GM12878 (cell line): ENCODE results near the gene ARSA. TPM values are rescaled to one million over a fixed set of nuclear protein-coding genes. Genes with fewer than 3 reads are reported as not detected.

ENCODE experiments used
- ATAC-seq: fragments of 200-7000 bp; cut with Tn5 transposase; 3 replicates; pipeline ENCODE4 v1.9.1; 2020; ENCODE audit warnings: mild to moderate bottlenecking, moderate library complexity
- BruUV-seq: library from RNA; stranded (reverse); fragments of 400-500 nt; replicated peaks from 2 replicates; lab custom pipeline; 2021; lab: Mats Ljungman, UMichigan
- CTCF ChIA-PET: fragments of 300-600 bp; sonication (Branson Sonifier 250); formaldehyde crosslinking; extraction: SDS; loops from one replicate; lab custom pipeline; 2021; ENCODE audit warnings: inconsistent platforms; lab: Yijun Ruan, JAX
- POLR2A ChIA-PET: fragments of 350-600 bp; formaldehyde crosslinking; extraction: SDS; loops from one replicate; lab custom pipeline; 2021; ENCODE audit warnings: inconsistent platforms; lab: Charles Lee
- RAD21 ChIA-PET: fragments of 300-600 bp; sonication (Branson Sonifier 250); formaldehyde crosslinking; loops from one replicate; lab custom pipeline; 2023; ENCODE audit warnings: antibody characterized with exemption; ENCODE audit not compliant: unreplicated experiment; lab: Charles Lee
- SMC1A ChIA-PET: fragments of 300-600 bp; sonication (Branson Sonifier 250); formaldehyde crosslinking; loops from one replicate; lab custom pipeline; 2023; ENCODE audit not compliant: unreplicated experiment, uncharacterized antibody; lab: Charles Lee
- DNase-seq: peaks from one replicate; pipeline ENCODE4 v3.0.0-alpha.2; 2011; ENCODE audit warnings: low read depth, low spot score
- FAIRE-seq: peaks from 3 replicates; lab custom pipeline; 2011; peaks lifted over from hg19 to GRCh38; lab: Jason Lieb, UNC
- H2AFZ ChIP-seq: 2 replicates; pipeline ENCODE4 v1.6.0; 2011; ENCODE audit warnings: low read depth, low read length, control low read depth; ENCODE audit not compliant: control insufficient read depth
- H3K27ac ChIP-seq: 2 replicates; pipeline ENCODE4 v1.5.1; 2011; ENCODE audit warnings: control low read depth; ENCODE audit not compliant: control insufficient read depth, insufficient read depth
- H3K27me3 ChIP-seq, 2 experiments: replicated peaks in 1 of 2; 2 replicates each; pipeline versions ENCODE4 v1.6.0 to v1.6.1; 2011; ENCODE audit warnings: low read length in 1 of 2; ENCODE audit not compliant: control insufficient read depth in 2 of 2, insufficient read depth in 2 of 2
- H3K36me3 ChIP-seq, 2 experiments: 2 replicates each; pipeline ENCODE4 v1.5.1; 2011; ENCODE audit warnings: low read length in 1 of 2; ENCODE audit not compliant: control insufficient read depth in 2 of 2, insufficient read depth in 2 of 2
- H3K4me1 ChIP-seq: 2 replicates; pipeline ENCODE4 v1.6.1; 2011; ENCODE audit warnings: mild to moderate bottlenecking, low read length, moderate library complexity, mixed read lengths; ENCODE audit not compliant: control insufficient read depth, insufficient read depth
- H3K4me2 ChIP-seq: 2 replicates; pipeline ENCODE4 v1.6.0; 2011; ENCODE audit warnings: control low read depth; ENCODE audit not compliant: control insufficient read depth, insufficient read depth
- H3K4me3 ChIP-seq: fragments of 200-600 bp; sonication (generic); 2 replicates; pipeline ENCODE4 v1.5.1; 2016
- H3K79me2 ChIP-seq: 2 replicates; pipeline ENCODE4 v1.6.0; 2011; ENCODE audit warnings: low read length; ENCODE audit not compliant: control insufficient read depth, insufficient read depth
- H3K9ac ChIP-seq: 2 replicates; pipeline ENCODE4 v1.8.0; 2011; ENCODE audit warnings: low read length, control low read depth, mixed read lengths; ENCODE audit not compliant: control insufficient read depth, insufficient read depth
- H3K9me3 ChIP-seq: replicated peaks from 3 replicates; pipeline ENCODE4 v1.5.1; 2011; ENCODE audit warnings: mild to moderate bottlenecking, low read length; ENCODE audit not compliant: control insufficient read depth, insufficient read depth
- H4K20me1 ChIP-seq: 2 replicates; pipeline ENCODE4 v1.6.0; 2011; ENCODE audit not compliant: control insufficient read depth, insufficient read depth
- ATF2 ChIP-seq: IDR thresholded peaks from 2 replicates; pipeline ENCODE4 v1.6.1; 2012; ENCODE audit warnings: low read length, inconsistent platforms
- CREM ChIP-seq: IDR thresholded peaks from 2 replicates; pipeline ENCODE4 v1.6.1; 2014; ENCODE audit warnings: antibody characterized with exemption, low read depth
- FOS ChIP-seq: IDR thresholded peaks from 3 replicates; pipeline ENCODE4 v1.6.1; 2011; ENCODE audit warnings: borderline replicate concordance; ENCODE audit not compliant: insufficient read length; ENCODE audit errors: extremely low read depth
- NR2C2 ChIP-seq: IDR thresholded peaks from 2 replicates; pipeline ENCODE4 v1.6.1; 2011; ENCODE audit warnings: borderline replicate concordance, low read depth; ENCODE audit not compliant: control insufficient read depth, insufficient read length
- POLR2AphosphoS5 ChIP-seq: IDR thresholded peaks from 2 replicates; pipeline ENCODE4 v1.6.1; 2011; ENCODE audit warnings: mild to moderate bottlenecking, low read length, inconsistent platforms
- POU2F2 ChIP-seq: IDR thresholded peaks from 3 replicates; pipeline ENCODE4 v1.6.1; 2011; ENCODE audit warnings: low read depth, mild to moderate bottlenecking, low read length, borderline replicate concordance
- RB1 ChIP-seq: fragments of 450-650 bp; formaldehyde crosslinking; IDR thresholded peaks from 2 replicates; pipeline ENCODE4 v1.6.1; 2017; ENCODE audit warnings: mild to moderate bottlenecking, borderline replicate concordance
- SKIL ChIP-seq: fragments of 450-650 bp; IDR thresholded peaks from 2 replicates; pipeline ENCODE4 v1.6.1; 2017; ENCODE audit warnings: mild to moderate bottlenecking, low read depth, inconsistent platforms; ENCODE audit not compliant: poor library complexity, severe bottlenecking
- SMAD5 ChIP-seq: IDR thresholded peaks from 2 replicates; pipeline ENCODE4 v1.6.1; 2016; ENCODE audit warnings: antibody characterized with exemption, low read depth
- TCF3 ChIP-seq: IDR thresholded peaks from 2 replicates; pipeline ENCODE4 v1.6.1; 2012; ENCODE audit warnings: low read depth, mild to moderate bottlenecking, low read length, borderline replicate concordance; ENCODE audit not compliant: insufficient read depth
- USF1 ChIP-seq: IDR thresholded peaks from 2 replicates; pipeline ENCODE4 v1.6.1; 2011; ENCODE audit warnings: borderline replicate concordance, low read depth, mild to moderate bottlenecking, moderate library complexity, mixed read lengths, low read length; ENCODE audit not compliant: insufficient read depth; ENCODE audit errors: extremely low read length
- ZBTB33 ChIP-seq: fragments of 450-650 bp; IDR thresholded peaks from 2 replicates; pipeline ENCODE4 v1.6.1; 2017; ENCODE audit warnings: mild to moderate bottlenecking
- WGBS: methylation state at CpG from one replicate; pipeline ENCODE4 v1.1.6; 2016; ENCODE audit warnings: low lambda C conversion rate; ENCODE audit not compliant: insufficient replicate concordance, insufficient coverage; ENCODE audit errors: missing lambda C conversion rate; 5-methylcytosine and 5-hydroxymethylcytosine counted together
- in situ Hi-C: fragments of 300-500 bp; cut with MboI; formaldehyde crosslinking; loops from 9 replicates; pipeline ENCODE4 v1.14.3; 2018; ENCODE audit warnings: mixed read lengths
- intact Hi-C: fragments of 100-400 bp; cut with micrococcal nuclease; formaldehyde crosslinking; loops from one replicate; pipeline ENCODE4 v1.14.2; 2022; ENCODE audit not compliant: unreplicated experiment
- polyA plus RNA-seq, 11 experiments: library from polyadenylated mRNA; depleted of rRNA in 4 of 11; unstranded in 6 of 11; stranded (reverse) in 5 of 11; fragments of >200 nt; fragmentation: Nextera tagmentation in 4 of 11; fragmentation: Illumina TruSeq in 1 of 11; extraction: Ambion mirVana in 4 of 11; extraction: Trizol in 1 of 11; gene quantifications; 1 replicate in 1 of 11; 2 replicates in 10 of 11; pipeline versions ENCODE4 v1.2.1 to v1.2.3, GENCODE V29; 2011 to 2016; ENCODE audit warnings: inconsistent platforms in 2 of 11, missing spikeins in 2 of 11, low read depth in 1 of 11
- total RNA-seq, 4 experiments: library from RNA; depleted of rRNA in 3 of 4; stranded (reverse); fragments of >200 nt in 3 of 4; fragmentation: Illumina TruSeq in 1 of 4; extraction: Trizol in 1 of 4; gene quantifications; 2 replicates each; pipeline versions ENCODE4 v1.2.1 to v1.2.3, GENCODE V29; 2013 to 2021

Gene ARSA
- total and polyA plus RNA-seq, 10 of the 15 experiments (the other 5 are each of a cell fraction or from before 2014, with no cell fraction given) = 0.39 to 26.3 (median 9.8) TPM

- TF ChIP-seq USF1 (no peak), POU2F2 (no peak), CREM (no peak), FOS (no peak), POLR2AphosphoS5 (no peak), SMAD5 (no peak), RB1 (no peak), TCF3 (no peak)
Measured at GRCh38 chr22:50613291-50613981, 14.5 kb downstream of the ARSA start (continued).

- FAIRE-seq (no peak), DNase-seq (no peak), ATAC-seq (peak; percentile 83)
- intact Hi-C loops (no loop called here), in situ Hi-C loops (loop anchor here (10.0 kb wide), 1 partner anchor 358 kb away; the partner anchor contains the start of gene HDAC10)
- 43% methylated on average over 21 of the region's 31 CpGs for WGBS
- TF ChIP-seq NR2C2 (no peak), SKIL (no peak), ATF2 (no peak), ZBTB33 (no peak)
- Histone ChIP-seq H4K20me1 (no peaks in the 10 kb centered on the region), H3K27me3 (no peaks in the 10 kb centered on the region; a peak in 1 of 4 replicates), H3K4me3 (no peak overlapping the region), H3K9me3 (no peaks in the 10 kb centered on the region), H3K4me1 (no peaks in the 10 kb centered on the region), H3K27ac (no peak overlapping the region), H2AFZ (no peak overlapping the region), H3K4me2 (no peak overlapping the region), H3K9ac (no peak overlapping the region), H3K79me2 (no peaks in the 10 kb centered on the region), H3K36me3 (no peaks in the 10 kb centered on the region)
- ChIA-PET RAD21 (interaction anchor here (1.2 kb wide), 1 partner anchor 72 kb away, joined by 3 read pairs; no protein-coding TSS in a partner anchor), CTCF (interaction anchor here (0.6 to 2.2 kb wide), 2 partner anchors 9 to 118 kb away, joined by 3 to 10 read pairs; no protein-coding TSS in a partner anchor), POLR2A (no interaction called here), SMC1A (interaction anchor here (0.6 kb wide), 1 partner anchor 105 kb away, joined by 3 read pairs; the partner anchor contains the start of genes LMF2 and NCAPH2)
- BruUV-seq = no TSS peak
Measured at GRCh38 chr22:50612528-50613221, 15.3 kb downstream of the ARSA start.
